ENCODE results near the gene TCF7L2.
"Not testable (repeated sequence)": the region's sequence is repeated elsewhere in the genome, so short reads cannot be mapped to it uniquely, and the experiment has no call there.

The TCF7L2 gene

DNA sequence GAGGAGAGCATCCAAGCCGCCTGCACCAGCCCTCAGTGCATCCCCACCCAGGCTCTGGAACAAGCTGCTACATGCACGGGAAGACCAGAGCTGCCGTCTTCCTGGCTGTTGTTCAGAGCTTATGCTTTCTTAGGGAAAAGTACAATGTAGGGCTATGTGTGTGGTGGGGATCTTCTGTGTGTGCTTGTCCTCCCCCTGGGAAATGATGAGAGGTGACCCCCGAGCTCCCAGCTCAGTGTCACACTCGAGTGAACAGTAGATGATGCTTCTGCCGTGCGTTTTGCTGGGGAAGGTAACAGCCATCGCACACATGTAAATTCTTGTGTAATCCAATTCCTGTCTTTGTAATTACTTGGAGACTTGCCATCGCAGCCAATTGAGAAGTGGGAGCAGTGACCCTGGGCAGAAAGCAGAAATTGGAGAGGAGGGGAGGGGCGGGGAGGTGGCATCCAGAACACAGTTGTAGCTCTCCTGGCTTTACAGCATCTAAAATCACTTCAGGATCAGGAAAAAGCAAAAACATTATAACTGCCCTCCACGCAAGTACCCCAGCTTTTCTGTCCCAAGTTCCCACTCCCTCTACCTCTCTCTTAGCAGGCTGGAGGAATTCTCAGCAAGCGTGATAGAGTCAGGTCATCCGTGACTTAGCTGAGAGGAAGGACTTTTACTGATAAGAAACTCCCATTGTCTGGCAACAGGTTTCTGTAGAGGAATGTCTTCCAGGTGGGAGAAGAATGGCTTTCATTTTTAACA lies 149.6 kb downstream of the TCF7L2 start:
- no peak for DNase-seq

DNA sequence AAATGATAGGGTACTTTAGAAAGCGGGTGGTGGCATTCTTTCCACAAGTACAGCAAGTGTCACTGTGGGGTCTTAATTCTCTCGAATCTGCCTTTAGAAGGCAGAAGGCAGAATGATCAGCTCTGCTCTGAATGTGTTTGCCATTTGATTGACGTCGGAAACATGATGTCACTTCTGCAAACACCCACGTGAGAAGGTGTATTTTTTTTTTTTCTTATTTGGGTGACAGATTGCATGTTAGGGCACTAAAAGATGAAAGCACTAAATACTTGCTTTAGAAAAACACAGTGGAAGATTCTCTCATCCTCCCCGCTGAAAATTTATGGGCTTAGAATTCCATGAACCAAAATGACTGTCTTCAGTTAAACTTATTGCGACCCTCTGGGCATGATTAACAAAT lies 150.2 kb downstream of the TCF7L2 start:
- DNase-seq, result no peak

DNA sequence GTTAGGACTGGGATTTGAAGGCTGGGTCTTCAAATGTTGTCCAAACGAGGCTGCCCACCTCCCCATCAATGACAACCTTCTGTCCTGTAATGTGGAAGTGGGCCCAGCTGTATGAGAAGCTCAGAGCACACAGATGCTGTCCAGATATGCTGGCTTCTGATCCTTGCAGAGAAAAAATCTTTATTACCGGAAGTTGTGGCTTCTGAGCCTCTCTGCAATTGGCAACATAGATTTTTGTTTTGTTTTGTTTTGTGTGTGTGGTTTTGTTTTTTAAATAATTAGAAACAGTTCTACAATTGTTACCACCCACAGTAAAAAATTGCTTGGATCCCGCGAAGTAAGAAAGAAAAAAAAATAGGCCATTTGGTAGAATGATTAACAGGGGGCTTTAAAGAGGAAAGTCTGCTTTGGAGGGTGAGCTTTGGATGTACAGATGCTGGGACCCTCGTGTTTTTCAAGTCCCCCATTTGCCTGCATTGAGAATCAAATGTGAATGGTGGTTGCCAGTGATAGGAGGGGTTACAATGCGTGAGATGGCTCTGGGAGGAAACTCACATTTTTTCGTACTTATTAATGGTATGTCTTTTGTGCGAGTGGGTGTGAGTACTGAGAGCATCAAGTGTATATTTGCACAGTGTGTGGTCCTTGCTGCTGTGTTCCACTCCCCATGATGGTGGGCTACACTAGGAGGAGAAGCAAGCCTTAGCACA lies 153.2 kb downstream of the TCF7L2 start:
- DNase-seq, result no peak

DNA sequence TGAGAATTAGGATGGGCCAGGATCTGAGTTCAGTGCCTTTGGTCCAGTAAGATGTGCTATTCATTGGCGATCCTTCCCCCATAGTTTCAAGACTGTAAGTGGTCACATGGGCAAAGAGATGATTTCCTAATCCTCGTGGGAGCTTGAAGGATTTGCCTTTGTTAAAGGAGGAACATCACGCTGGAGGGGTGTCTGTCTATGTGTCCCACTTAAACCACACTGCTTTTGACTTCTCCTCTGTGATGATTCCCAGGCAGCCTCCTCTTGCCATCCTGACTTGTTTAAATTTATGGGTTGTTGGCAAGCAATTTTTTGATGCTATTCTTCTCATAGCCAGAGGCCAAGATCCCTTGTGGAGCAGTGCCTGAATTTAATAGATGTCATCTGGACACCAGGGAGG lies 154.0 kb downstream of the TCF7L2 start:
- no peak for DNase-seq

DNA sequence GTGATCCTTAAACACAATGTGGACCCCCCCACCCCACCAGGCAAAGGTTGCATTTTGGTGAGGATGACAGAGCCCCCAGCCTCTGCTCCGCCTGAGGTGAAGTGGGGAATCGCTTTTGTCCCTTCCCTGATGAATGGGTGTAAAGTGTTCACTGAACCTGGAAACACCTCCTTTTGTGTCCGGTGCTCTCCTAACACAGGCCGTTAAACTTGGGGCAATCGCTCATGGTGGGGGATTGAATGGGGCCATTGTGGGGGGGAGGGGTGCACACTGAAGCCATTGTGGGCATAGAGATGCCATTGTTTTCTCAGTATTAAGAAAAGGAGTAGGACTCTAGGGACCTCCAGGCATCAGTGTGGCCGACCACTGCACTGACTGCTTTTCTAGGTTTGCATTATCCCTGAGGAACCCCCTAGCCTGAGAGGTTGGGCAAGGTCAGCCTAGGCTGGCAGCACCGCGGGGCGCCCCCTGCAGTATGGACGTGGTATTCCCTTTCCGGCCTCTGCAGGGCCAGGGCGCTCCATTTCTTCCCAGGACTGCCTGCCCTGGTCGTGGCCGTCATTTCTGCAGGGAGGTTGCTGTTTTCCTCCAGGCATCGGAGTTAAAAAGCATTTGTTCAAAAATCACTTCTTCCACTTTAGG lies 158.3 kb downstream of the TCF7L2 start:
- no peak for DNase-seq

DNA sequence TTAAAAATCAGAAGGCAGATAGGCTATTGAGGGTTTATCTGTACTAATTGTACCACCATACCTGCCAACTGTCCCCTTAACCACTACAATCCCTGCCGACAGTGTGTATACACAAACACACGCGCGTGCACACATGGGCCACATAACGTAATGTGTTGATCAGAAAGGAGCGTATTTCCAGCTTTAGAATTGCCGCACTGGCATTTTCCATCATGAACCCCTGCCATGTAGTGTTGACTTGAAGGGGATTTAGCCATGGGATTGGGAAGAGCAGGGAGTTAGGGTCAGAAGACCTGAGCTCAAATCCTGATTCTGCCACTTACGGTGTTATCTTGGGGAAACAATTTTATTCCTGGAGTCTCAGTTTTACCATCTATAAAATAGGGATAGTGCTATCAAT lies 158.9 kb downstream of the TCF7L2 start:
- no peak for DNase-seq

DNA sequence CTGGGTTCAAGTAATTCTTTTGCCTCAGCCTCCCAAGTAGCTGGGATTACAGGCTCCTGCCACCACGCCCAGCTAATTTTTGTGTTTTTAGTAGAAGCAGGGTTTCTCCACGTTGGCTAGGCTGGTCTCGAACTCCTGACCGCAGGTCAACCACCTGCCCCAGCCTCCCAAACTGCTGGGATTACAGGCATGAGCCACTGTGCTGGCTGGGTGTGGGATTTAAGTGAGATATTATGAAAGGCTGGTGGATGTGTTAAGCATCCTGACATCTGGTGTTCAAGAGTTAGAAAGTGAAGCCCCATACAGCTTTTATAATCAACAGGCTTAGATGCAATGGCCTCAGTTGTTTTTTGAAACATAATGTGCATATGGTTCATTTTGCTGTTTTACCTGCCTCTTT lies 159.4 kb downstream of the TCF7L2 start:
- not testable (repeated sequence) for DNase-seq

DNA sequence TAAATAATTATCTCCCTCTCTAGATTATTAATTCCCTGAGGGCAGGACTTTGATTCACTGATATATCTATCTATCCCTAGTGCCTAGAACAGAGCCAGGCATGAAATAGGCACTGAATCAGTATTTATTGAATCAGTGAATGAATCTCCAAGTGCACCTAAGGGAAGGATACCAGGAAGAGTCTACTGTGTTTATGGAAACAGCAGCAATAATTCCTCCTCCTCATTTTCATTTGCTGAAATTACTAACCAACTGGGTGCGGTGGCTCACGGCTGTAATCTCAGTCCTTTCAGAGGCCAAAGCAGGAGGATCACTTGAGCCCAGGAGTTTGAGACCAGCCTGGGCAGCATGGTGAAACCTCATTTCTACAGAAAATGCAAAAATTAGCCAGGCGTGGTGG lies 161.2 kb downstream of the TCF7L2 start:
- DNase-seq, result no peak

DNA sequence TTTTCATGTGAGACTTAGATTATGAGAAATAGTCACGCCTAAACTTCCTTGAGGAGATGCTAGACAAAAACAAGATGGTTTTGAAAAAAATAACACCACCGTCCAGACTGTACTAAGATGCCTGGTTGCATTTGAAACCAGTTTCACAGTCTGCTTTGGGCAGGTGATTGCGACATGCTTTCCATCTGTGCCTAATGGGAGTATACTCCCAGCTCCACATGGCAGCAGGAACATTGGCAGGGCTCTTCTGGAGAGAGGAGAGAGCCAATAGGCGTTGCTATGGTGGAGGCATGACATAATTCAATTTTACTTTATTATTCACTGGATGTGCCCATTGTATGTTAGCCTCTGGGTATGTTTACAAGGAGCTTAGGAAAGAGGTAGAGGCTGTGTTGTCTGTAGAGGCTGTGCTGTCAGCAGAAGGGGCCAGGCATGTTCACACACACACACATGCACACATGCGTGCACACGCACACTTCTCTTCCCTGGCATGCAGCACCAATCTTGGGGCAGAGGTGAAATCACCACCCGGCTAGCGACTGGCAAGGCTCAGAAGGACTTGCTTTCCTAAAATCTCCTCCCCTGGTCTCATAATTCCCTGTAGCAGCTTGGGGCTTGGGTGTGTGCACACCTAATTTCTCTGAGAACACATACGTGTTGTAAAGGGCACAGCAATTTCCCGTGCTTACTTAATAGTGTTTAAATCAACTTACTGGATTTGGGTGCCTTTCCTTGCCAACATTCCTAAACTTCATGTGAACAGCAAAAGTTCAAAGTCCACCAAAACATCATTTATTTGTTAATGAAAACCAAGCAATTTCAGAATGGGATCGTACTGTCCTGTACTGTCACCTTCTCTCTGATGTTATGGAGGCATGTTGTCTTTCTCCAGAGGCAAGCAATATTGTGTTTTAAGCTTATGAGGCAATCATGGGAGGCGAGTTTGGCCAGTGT lies 162.1 kb downstream of the TCF7L2 start:
- no peak for DNase-seq

DNA sequence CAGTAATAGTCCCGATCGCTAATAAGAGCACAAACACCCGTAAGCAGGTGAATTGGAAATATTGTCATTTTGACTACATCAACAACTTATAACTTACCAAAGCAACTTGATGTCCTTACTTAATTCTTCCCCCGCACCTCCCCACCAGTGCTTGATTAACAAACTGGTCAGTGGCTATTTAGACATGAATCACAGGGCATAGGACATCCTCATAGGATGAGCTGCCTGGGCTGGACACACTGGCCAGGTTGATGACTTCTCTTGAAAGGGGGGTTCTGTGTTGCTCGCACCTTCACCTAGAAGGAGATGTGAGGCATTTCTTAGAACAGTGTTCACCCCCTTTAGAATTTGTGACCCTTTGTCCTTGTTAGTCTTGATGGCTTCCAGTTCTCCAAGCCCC lies 163.2 kb downstream of the TCF7L2 start:
- DNase-seq, result no peak

DNA sequence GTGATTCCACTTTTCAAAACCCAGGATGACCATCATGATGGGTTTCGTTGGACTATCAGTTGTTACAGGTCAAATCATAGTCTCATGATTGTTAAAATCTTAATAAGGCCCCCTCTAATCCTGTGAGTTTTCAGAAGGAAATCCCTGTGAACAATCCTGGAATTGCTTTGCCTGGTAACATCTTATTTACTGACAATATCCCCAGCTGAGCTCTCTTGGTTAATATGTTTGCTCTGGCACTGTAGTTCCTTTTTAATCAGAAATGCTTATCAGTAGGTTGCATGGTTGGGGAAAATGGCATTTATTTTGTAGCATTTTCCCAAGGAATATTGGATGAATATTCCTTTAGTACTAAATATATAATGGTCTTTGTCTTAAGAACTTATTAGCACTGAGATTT lies 163.9 kb downstream of the TCF7L2 start:
- no peak for DNase-seq

DNA sequence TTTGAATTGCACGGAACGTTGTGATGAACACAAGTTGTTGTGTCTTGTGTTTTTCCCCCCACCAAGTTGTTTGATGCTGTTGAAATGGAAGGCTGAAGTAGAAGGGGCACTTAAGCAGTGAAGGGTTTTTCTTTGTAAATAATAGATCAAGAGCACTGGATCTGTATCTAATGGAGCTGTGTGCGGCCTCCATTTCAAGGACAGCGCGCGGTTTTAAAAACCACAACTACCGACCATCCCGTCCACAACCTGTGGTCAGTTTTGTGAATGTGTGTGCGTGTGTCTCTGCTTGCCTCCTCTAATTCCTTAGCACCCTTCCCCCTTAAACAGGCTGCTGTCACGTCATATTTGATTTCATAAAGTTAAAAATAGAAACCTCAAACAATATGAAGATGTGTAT lies 165.5 kb downstream of the TCF7L2 start:
- no peak for DNase-seq

DNA sequence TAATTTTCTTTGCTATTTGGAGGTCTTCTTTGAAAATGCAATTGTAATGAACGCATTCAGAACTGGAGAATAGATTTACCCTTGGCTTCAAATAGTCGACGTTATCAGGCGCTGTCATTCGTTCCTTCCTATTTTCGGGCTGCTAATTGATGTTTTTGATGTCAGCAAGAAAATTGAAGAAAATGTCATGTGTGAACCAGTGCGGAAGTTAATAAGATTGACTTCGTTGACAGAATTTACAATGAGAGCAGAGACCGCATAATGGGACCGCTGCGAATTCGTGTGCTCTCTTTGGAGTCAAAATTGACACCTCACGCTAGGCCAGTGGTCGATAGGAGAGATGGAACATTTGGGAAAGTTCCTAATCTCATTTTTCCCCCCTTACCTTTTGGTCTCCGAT lies 168.8 kb downstream of the TCF7L2 start:
- no peak for DNase-seq

DNA sequence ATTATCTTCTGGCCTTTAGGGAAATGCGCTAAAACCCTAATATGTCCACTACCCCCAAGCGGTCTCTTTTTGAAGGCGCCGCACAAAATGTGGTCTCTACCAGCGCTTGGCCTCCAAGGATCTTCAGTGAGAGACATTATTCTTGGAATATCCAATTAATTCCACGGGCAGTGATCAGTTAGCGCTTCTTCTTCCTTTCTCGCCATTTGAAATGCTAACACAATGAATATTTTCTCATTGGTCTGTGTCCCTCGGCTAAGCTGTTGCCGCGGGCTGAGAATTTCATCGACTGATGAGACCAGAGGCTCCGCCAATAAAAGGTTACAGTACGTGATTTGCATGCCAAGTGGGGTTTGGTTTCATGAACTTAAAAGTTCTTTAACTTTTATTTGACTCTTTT lies 169.8 kb downstream of the TCF7L2 start:
- DNase-seq, result no peak

DNA sequence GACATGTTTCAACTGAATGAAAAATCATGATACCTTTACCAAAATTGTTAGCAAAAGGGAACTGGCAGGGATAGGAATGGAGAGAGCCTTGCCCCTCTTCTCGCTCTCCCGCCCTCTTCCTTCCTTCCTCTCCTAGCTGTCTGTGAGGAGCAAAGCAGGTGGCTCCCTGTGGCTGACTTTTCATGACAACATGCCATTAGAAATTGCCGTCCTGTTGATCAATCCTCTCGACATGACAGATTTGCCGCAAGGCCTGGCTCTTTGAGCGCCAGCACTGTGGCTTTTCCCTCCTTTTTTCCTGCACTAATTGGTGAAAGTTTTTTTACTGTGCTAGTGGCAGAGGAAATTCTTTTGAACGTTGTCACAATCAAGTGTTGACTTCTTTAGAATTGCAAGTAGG lies 171.1 kb downstream of the TCF7L2 start:
- DNase-seq, result no peak

DNA sequence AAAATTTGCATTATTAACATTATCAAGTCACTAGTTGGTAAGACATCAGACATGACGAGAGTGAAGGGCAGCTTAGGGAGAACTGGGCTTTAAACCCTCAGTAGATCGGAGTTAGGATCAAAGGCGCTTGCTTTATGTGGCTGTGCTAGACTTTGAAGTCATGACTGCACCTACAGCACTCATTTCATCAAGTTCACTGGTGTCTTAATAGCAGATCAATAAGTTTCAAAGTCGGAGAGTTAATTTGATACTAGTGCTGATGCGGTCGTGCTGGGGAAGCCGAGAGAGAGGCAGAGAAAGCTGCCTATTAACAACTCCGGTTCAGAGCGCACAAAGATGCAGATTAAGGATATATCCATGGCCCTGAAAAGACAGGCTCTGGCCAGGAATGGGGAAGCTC lies 172.9 kb downstream of the TCF7L2 start:
- no peak for DNase-seq

DNA sequence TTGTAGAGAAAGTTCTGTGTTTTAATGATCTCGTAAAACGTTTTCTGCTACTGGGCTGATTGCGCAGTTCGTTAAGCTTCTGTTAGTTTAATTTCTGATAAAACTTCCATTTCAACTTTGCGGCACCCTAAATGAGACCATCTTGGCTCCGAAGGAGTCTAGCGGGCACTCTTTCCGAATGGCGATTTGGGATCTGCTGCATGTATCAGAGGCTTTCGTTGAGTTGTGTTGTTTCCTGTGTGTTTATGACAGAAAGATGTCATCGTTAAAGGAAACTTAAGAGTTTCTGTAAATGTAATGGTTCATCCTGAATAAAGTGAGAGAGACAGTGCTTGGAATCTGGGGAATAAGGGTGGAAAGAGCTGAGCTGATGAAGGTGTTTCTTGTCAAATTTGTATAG lies 174.7 kb downstream of the TCF7L2 start:
- DNase-seq, result no peak

DNA sequence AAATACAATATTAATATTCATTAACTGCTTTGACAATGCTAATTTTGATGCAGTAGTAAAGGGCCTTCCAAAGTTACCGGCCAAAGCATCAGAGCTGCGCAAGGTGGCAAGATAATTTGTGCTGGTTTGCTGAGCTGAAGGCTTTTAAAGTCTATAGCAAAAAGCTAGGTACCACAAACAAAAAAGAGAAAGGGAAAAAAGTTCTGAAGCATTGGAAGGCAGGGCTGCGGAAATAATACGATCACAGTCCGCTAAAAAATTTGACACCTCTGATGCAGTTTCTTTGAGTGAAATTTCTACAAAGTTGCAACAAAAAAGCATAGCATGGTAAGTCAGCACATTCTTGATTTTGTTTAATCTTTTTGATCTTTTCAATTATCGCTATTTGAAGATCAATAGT lies 175.6 kb downstream of the TCF7L2 start:
- DNase-seq, result no peak

DNA sequence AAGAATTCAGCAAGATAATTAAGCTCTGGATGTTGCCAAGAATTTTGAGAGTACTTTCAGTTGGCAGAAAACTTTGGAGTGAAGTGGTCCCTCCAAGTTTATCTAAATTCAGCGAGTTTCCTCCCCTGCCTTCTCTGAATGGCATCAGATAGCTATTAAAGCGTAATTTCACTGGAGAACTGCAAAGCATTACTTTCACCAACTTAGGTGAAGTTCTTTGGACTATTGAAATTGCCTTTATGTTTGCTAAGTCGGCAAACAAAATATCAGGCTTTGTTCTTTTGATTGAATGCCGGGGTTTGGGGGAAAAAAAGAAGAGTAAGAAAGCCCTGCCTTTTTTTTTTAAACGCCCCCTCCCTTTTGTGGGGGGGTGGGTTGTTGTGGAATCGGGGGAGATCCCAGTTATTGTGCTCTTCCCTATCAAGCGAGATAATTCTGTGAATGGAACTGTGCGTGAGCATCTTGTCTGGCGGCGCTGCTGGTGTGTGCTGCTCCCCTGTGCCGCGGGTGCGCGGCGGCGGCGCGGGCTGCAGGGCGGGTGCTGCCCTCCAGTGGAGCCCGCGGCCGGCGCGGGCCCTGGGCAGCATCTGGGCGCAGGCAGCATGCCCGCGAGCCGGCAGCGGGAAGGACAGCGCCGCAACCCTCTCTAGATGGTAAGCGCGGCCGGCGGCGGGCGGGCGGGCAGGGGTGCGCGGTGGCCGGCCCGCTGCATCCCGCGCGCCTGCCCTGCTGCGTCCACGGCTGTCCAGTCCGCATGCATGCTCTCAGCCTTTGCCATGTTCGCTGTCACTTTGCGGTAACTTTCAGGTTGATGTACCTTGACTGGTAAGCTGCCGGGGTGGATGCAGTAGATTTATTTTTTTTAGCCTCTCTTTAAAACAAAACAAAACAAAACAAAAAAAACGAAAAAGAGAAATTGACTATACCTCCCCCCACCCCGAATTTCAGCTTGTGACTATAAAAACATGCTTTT lies 176.5 kb downstream of the TCF7L2 start:
- DNase-seq, result peak; percentile 16

DNA sequence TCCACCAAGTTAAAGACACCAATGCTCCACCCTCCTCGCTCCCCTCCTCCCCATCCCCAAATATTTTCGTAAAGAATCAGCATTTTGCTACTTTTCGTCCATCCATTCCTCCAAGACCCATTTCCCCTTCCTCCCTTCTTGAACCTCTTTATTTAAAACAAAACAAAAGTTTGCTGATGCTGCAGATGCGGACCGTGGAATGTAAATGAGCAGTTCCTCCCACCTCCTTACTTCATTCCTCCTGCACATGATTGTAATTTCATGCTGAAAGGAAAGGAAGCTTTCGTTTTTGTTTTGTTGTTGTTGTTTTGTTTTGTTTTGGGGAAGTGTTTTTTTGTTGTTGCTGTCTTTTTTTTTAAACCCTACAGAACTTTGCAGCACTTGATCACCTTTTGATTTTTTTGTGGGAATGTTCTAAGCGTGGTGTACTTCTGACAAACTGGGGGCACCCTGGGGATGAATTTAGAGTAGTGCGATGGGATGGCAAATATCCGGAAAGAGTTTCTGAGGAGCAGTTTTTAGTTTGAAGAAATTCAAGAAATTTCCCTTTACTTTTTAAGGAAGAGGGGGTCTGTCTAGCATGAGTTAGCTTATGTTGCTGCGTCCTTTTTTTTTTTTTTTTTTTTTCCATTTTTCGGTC lies 177.3 kb downstream of the TCF7L2 start:
- DNase-seq, result no peak

DNA sequence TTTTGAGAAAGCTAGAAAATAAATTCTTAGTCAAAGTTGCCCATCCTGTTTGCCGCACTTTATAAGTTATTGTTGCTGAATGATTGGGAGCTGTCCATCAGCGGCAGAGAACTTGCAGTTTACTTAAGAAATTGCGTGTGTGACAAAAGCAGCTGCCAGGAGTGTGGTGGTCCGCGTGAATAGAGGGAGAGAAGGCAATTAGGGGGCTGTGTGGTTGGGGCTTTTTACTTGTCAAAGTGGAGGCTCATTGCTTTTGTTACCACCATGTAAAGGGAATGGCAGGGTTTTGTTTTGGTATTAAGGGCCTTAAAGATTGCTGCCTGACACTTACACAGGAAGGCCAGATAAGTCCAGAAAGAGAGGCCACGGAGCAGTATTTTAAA lies 177.8 kb downstream of the TCF7L2 start:
- DNase-seq, result no peak

All from activated effector memory CD4-positive, alpha-beta T cell treated with Interleukin-2 at 50 U/mL for 16 hours (primary cell).